PC-9 (cell line): ENCODE data around the gene KIAA0753.

Source experiments
- CTCF ChIP-seq: fragments of 200-600 bp; sonication (generic); conservative IDR thresholded peaks from 2 replicates; pipeline ENCODE4 v1.6.1; 2017; ENCODE audit warnings: mixed run types, antibody characterized with exemption, mild to moderate bottlenecking, moderate library complexity
- EZH2 ChIP-seq: fragments of 200-600 bp; sonication (generic); IDR thresholded peaks from 2 replicates; pipeline ENCODE4 v1.8.0; 2017; ENCODE audit warnings: antibody characterized with exemption, low read depth

- TF ChIP-seq CTCF (no peak), EZH2 (no peak)
Measured at GRCh38 chr17:6651354-6651918, 10.9 kb upstream of the KIAA0753 start, which contains the start of the genes C17orf100 and MED31.
